ENCODE results near the gene ZNF784.

DNA sequence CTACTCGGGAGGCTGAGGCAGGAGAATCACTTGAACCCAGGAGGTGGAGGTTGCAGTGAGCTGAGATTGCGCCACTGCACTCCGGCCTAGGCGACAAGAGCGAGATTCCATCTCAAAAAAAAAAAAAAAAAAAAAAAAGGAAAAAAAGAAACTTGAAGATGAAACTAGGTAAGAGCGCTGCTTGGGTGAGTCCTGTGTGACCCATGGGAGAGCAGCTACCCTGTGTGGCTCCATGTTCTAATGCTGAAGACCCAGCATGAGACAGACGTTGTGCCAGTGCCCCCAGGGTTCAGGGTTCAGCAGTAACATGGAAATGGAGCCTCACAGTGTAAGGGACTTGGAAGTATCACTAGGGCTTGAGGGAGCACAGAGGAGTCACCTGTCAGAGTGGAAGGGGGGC lies 5.9 kb downstream of the ZNF784 start:
- TF ChIP-seq POLR2AphosphoS5 (IDR thresholded peaks at IDR 0.05) (no peak), POLR2A (IDR thresholded peaks at IDR 0.05) (no peak), EP300 (IDR thresholded peaks at IDR 0.05) (no peak)
- TF ChIP-seq, protein P1, sequence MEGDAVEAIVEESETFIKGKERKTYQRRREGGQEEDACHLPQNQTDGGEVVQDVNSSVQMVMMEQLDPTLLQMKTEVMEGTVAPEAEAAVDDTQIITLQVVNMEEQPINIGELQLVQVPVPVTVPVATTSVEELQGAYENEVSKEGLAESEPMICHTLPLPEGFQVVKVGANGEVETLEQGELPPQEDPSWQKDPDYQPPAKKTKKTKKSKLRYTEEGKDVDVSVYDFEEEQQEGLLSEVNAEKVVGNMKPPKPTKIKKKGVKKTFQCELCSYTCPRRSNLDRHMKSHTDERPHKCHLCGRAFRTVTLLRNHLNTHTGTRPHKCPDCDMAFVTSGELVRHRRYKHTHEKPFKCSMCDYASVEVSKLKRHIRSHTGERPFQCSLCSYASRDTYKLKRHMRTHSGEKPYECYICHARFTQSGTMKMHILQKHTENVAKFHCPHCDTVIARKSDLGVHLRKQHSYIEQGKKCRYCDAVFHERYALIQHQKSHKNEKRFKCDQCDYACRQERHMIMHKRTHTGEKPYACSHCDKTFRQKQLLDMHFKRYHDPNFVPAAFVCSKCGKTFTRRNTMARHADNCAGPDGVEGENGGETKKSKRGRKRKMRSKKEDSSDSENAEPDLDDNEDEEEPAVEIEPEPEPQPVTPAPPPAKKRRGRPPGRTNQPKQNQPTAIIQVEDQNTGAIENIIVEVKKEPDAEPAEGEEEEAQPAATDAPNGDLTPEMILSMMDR (IDR thresholded peaks at IDR 0.05) = no peak
